SU-DHL-6 (cell line): ENCODE measurements around the gene TMEM109.

Source experiments
- H2AFZ ChIP-seq: fragments of 200-600 bp; sonication (generic); 2 replicates; pipeline ENCODE4 v1.6.1; 2014; ENCODE audit warnings: low read depth, mild to moderate bottlenecking, moderate library complexity, mixed read lengths, antibody characterized with exemption, low read length; ENCODE audit not compliant: severe bottlenecking
- H3F3A ChIP-seq: fragments of 200-600 bp; shearing (Covaris generic); 2 replicates; pipeline ENCODE4 v1.6.0; 2016; ENCODE audit warnings: antibody characterized with exemption, mild to moderate bottlenecking; ENCODE audit not compliant: insufficient read depth
- H3K27ac ChIP-seq: fragments of 200-600 bp; sonication (generic); 2 replicates; pipeline ENCODE4 v1.5.1; 2016; ENCODE audit warnings: low read depth, mild to moderate bottlenecking, low read length, moderate library complexity, mixed read lengths
- H3K27me3 ChIP-seq: fragments of 200-600 bp; sonication (generic), shearing (Covaris generic); 2 replicates; pipeline ENCODE4 v1.6.0; 2014; ENCODE audit warnings: mild to moderate bottlenecking, low read length
- H3K36me3 ChIP-seq: fragments of 200-600 bp; sonication (generic); 2 replicates; pipeline ENCODE4 v1.6.1; 2014; ENCODE audit warnings: mild to moderate bottlenecking, low read length, mixed read lengths
- H3K4me2 ChIP-seq: fragments of 300-600, 200-600 bp; shearing (Covaris generic), sonication (generic); 2 replicates; pipeline ENCODE4 v1.6.0; 2014; ENCODE audit warnings: low read length, low read depth, mild to moderate bottlenecking; ENCODE audit not compliant: poor library complexity, severe bottlenecking
- H3K4me3 ChIP-seq: fragments of 200-600 bp; sonication (generic); 2 replicates; pipeline ENCODE4 v1.5.1; 2014; ENCODE audit warnings: antibody characterized with exemption, low read length, mild to moderate bottlenecking, mixed read lengths; ENCODE audit not compliant: insufficient read depth, poor library complexity, severe bottlenecking
- H3K79me2 ChIP-seq: fragments of 200-600 bp; sonication (generic); 2 replicates; pipeline ENCODE4 v1.6.1; 2014; ENCODE audit warnings: mild to moderate bottlenecking, low read length, moderate library complexity; ENCODE audit not compliant: insufficient read depth
- H3K9ac ChIP-seq: fragments of 200-600 bp; sonication (generic); 2 replicates; pipeline ENCODE4 v1.7.0; 2014; ENCODE audit warnings: mild to moderate bottlenecking, low read length
- H3K9me2 ChIP-seq: fragments of 200-600 bp; sonication (generic); replicated peaks from 2 replicates; pipeline ENCODE4 v1.6.1; 2014; ENCODE audit warnings: low read length; ENCODE audit not compliant: insufficient read depth
- H3K9me3 ChIP-seq: fragments of 200-600 bp; sonication (generic); 2 replicates; pipeline ENCODE4 v1.6.1; 2014; ENCODE audit warnings: low read length, mixed read lengths; ENCODE audit not compliant: insufficient read depth
- H4K20me1 ChIP-seq: fragments of 200-600 bp; sonication (generic); 2 replicates; pipeline ENCODE4 v1.6.1; 2014; ENCODE audit warnings: low read depth, mild to moderate bottlenecking, antibody characterized with exemption, low read length, moderate library complexity, mixed read lengths
- CTCF ChIP-seq: fragments of 200-600 bp; sonication (generic); IDR thresholded peaks from one replicate; pipeline ENCODE4 v1.5.1; 2017; ENCODE audit warnings: antibody characterized with exemption, mild to moderate bottlenecking, low read length, moderate library complexity; ENCODE audit not compliant: insufficient read depth, poor library complexity, severe bottlenecking
- EZH2phosphoT487 ChIP-seq: fragments of 200-600 bp; sonication (generic), shearing (Covaris generic); conservative IDR thresholded peaks from 2 replicates; pipeline ENCODE4 v1.6.1; 2018; ENCODE audit warnings: mild to moderate bottlenecking, antibody characterized with exemption, low read length, moderate library complexity, mixed read lengths

TMEM109 gene

DNA sequence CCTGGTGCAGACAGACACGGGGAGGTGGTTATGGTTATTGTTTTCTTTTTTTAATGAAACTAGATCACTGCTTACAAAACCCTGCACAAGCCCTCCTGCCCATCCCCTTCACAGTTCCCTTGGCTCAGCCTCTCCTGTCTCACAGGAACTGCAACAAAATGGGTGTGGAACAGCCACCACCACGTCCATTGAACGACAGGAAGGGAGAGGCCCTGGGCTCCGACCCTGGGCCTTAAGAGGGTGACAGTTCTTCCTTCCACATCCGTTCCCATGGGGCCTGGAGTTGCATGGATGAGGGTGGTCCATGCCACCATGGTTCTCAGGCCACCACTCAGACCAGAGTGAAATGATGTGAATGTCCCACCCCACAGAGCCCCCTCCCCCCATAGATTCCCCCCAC lies 23.3 kb upstream of the TMEM109 start:
- Histone ChIP-seq H3K27me3 (no peaks in the 10 kb centered on the region), H3K9me3 (no peaks in the 10 kb centered on the region), H2AFZ (no peak overlapping the region), H3F3A (0 out of 2 replicates have a peak, but pooled peaks cover 4% of the 10 kb centered on the region), H3K36me3 (0 out of 2 replicates have a peak, but pooled peaks cover 6% of the 10 kb centered on the region), H4K20me1 (no peaks in the 10 kb centered on the region), H3K9ac (no peak overlapping the region), H3K4me3 (no peak overlapping the region), H3K79me2 (no peaks in the 10 kb centered on the region), H3K9me2 (no peaks in the 10 kb centered on the region), H3K27ac (no peak overlapping the region), H3K4me2 (no peak overlapping the region)
- no peak for TF ChIP-seq EZH2phosphoT487
- no peak for TF ChIP-seq CTCF

- Histone ChIP-seq H3K36me3 (0 out of 2 replicates have a peak, but pooled peaks cover 10% of the 10 kb centered on the region), H3K27ac (no peak overlapping the region), H4K20me1 (no peaks in the 10 kb centered on the region)
These were observed 22.7 kb upstream of the TMEM109 start for GRCh38 chr11:60891103-60891741.

DNA sequence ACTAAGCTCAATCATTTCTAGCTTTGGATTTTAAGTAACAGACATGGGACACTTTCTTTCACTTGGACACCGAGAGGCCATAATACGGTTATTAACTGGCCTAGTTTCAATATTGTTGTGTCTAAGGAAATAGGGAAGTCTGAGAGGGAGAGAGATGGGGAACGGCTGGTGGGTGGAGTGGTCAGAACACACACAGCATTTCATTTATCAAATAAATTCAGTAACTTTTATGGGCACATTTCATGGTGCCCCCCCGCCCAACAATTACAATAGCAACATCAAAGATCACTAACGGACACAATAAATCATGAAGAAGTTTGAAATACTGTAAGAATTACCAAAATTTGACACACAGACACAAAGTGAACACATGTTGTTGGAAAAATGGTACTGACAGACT lies 18.3 kb upstream of the TMEM109 start:
- no peaks in the 10 kb centered on the region for H3K9me2 ChIP-seq
- no peaks in the 10 kb centered on the region for H4K20me1 ChIP-seq
- no peak overlapping the region for H2AFZ ChIP-seq
- H3K9me3 ChIP-seq, result no peaks in the 10 kb centered on the region
- H3K4me2 ChIP-seq, result no peak overlapping the region
- H3K27ac ChIP-seq, result no peak overlapping the region
- no peak overlapping the region for H3K9ac ChIP-seq
- no peaks in the 10 kb centered on the region for H3K27me3 ChIP-seq
- TF ChIP-seq CTCF (no peak), EZH2phosphoT487 (no peak)
- H3K36me3 ChIP-seq, result peaks cover 39% of the 10 kb centered on the region
- H3F3A ChIP-seq, result peaks cover 9% of the 10 kb centered on the region; the same call in 1 of the 2 replicates
- no peak overlapping the region for H3K4me3 ChIP-seq
- H3K79me2 ChIP-seq, result no peaks in the 10 kb centered on the region; the same call in 1 of the 2 replicates

More at GRCh38 chr11:60891103-60891741, 22.7 kb upstream of the TMEM109 start:
- TF ChIP-seq CTCF (no peak), EZH2phosphoT487 (no peak)
- Histone ChIP-seq H3K4me3 (no peak overlapping the region), H3K9ac (no peak overlapping the region), H2AFZ (no peak overlapping the region), H3K4me2 (no peak overlapping the region), H3K9me3 (no peaks in the 10 kb centered on the region), H3K9me2 (no peaks in the 10 kb centered on the region), H3F3A (0 out of 2 replicates have a peak, but pooled peaks cover 4% of the 10 kb centered on the region), H3K27me3 (no peaks in the 10 kb centered on the region), H3K79me2 (no peaks in the 10 kb centered on the region)
